ENCODE data around the gene MTHFSD. TPM values are rescaled to one million over a fixed set of nuclear protein-coding genes. Genes with fewer than 3 reads are reported as not detected.
A peak's percentile ranks its signal among the peaks of the same experiment; 100 is the strongest.

MTHFSD gene
- total RNA-seq, 4 donors from 2014 or later = 22.7 to 40.8 (median 25.4) TPM

DNA sequence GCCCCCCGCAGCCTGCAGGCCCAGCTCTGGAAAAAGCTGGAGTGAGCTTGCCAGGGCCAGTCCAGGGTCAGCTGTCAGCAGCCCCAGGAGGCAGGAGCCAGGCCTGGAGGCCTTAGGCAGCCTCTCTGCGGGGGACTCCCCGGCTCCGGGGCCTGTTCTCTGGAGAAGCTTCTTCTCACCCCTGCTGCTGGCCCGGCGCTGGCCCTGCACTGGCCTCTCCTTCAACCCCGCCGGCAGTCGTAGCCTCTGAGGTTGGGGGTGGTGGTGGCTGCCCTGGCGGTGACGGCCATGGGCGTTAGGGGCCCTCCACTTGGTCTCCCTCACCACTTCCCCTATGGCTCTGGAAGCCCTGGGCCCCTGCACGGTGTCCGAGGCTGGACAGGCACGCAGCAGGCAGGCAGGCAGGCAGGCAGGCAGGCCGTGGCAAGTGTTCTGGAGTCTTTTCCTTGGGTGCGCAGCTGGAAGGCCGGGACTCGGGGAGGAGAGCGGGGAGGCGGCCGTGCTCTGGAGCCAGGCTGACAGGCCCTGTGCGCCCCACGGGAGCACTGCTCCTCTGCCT lies 42.7 kb downstream of the MTHFSD start:
- Histone ChIP-seq H3K9me3 (no peaks in the 10 kb centered on the region), H3K36me3 (no peaks in the 10 kb centered on the region), H3K27me3 (peaks cover 6 to 99% of the 10 kb centered on the region in 2 donors), H3K4me3 (peak overlapping the region in 1 of 4 donors; percentile 57), H3K27ac (no peak overlapping the region), H3K4me1 (peaks cover 0 to 67% (median 25%) of the 10 kb centered on the region in 4 donors)
- DNase-seq (ENCODE audit: low spot score in 2 of 2) = no peak
- TF ChIP-seq EP300 (IDR thresholded peaks at IDR 0.05) = no peak
- TF ChIP-seq, protein P1, sequence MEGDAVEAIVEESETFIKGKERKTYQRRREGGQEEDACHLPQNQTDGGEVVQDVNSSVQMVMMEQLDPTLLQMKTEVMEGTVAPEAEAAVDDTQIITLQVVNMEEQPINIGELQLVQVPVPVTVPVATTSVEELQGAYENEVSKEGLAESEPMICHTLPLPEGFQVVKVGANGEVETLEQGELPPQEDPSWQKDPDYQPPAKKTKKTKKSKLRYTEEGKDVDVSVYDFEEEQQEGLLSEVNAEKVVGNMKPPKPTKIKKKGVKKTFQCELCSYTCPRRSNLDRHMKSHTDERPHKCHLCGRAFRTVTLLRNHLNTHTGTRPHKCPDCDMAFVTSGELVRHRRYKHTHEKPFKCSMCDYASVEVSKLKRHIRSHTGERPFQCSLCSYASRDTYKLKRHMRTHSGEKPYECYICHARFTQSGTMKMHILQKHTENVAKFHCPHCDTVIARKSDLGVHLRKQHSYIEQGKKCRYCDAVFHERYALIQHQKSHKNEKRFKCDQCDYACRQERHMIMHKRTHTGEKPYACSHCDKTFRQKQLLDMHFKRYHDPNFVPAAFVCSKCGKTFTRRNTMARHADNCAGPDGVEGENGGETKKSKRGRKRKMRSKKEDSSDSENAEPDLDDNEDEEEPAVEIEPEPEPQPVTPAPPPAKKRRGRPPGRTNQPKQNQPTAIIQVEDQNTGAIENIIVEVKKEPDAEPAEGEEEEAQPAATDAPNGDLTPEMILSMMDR (IDR thresholded peaks at IDR 0.05) = no peak
- no peak for TF ChIP-seq POLR2A (IDR thresholded peaks at IDR 0.05)
- WGBS, 2 donors = 32 to 40% methylated on average over 22 to 24 of the region's 24 CpGs

DNA sequence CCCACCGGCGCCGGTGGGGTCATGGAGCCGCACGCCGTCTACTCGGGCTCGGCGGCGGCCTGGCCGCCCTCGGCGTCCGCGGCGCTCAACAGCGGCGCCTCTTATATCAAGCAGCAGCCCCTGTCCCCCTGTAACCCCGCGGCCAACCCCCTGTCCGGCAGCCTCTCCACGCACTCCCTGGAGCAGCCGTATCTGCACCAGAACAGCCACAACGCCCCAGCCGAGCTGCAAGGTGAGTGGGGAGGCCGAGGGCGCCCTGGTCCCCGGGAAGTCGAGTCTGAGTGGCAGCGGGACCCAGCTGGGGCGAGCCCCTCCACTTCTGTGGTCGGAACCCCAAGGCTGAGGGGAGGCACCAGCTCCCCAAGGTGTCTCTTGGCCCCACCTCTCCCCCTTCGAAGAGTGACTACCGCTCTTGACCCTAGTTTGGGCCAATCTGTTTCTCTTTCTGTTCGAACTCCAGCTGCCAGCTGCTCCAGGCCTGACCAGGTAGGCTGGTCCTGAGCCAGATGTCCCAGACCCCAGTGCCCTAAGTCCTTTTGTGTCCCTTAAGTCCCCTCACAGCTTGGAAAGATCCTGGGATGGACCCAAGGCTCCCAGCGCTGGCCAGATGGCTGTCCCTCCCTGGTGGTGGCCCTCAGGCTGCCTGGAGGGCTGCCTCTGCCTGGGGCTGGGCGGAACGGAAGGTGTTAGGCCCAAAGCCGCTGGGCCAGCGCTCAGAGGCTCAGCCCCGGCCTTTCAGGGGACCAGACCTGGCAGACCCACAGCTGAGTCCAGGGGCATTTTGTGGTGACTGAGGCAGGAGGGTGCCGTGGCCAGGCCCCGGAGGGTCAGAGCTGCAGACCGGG lies 43.5 kb downstream of the MTHFSD start:
- H3K27me3 ChIP-seq = peaks cover 6 to 99% of the 10 kb centered on the region in 2 donors
- 27 to 52% methylated on average over 14 to 44 of the region's 44 CpGs for WGBS, 2 donors
- no peaks in the 10 kb centered on the region for H3K9me3 ChIP-seq
- peak overlapping the region in 2 of 4 donors; percentile 57 to 64 for H3K4me3 ChIP-seq
- DNase-seq (ENCODE audit: low spot score in 2 of 2) = no peak
- H3K27ac ChIP-seq = peak overlapping the region in 1 of 4 donors; percentile 48
- TF ChIP-seq, protein P1 (IDR thresholded peaks at IDR 0.05) = no peak
- TF ChIP-seq EP300 (IDR thresholded peaks at IDR 0.05) (no peak), POLR2A (IDR thresholded peaks at IDR 0.05) (no peak)
- H3K4me1 ChIP-seq = peaks cover 0 to 70% (median 25%) of the 10 kb centered on the region in 4 donors
- H3K36me3 ChIP-seq = no peaks in the 10 kb centered on the region

DNA sequence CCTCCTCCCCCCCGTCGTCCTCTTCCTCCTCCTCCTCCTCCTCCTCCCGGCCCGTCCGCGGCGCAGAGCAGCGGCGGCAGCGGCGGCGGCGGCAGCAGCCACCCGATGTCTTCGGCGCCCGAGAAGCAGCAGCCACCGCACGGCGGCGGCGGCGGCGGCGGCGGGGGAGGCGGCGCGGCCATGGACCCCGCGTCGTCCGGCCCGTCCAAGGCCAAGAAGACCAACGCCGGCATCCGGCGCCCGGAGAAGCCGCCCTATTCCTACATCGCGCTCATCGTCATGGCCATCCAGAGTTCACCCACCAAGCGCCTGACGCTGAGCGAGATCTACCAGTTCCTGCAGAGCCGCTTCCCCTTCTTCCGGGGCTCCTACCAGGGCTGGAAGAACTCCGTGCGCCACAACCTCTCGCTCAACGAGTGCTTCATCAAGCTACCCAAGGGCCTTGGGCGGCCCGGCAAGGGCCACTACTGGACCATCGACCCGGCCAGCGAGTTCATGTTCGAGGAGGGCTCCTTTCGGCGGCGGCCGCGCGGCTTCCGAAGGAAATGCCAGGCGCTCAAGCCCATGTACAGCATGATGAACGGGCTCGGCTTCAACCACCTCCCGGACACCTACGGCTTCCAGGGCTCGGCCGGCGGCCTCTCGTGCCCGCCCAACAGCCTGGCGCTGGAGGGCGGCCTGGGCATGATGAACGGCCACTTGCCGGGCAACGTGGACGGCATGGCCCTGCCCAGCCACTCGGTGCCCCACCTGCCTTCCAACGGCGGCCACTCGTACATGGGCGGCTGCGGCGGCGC lies 44.4 kb downstream of the MTHFSD start, which contains the start of gene FOXF1:
FOXF1 (plus strand) TSS at position 63 of the 797 bp plus-strand sequence; CDS start at position 106, 43 bp downstream.
- no peak for TF ChIP-seq POLR2A (IDR thresholded peaks at IDR 0.05)
- no peak for TF ChIP-seq EP300 (IDR thresholded peaks at IDR 0.05)
- TF ChIP-seq, protein P1 (IDR thresholded peaks at IDR 0.05) = no peak
- Histone ChIP-seq H3K4me1 (peaks cover 0 to 69% (median 27%) of the 10 kb centered on the region in 4 donors), H3K27me3 (peaks cover 6 to 99% of the 10 kb centered on the region in 2 donors), H3K27ac (peak within 1 kb of the TSS in 2 of 4 donors; percentile 63 to 75), H3K4me3 (peak within 1 kb of the TSS; percentile 30 to 70 (median 60)), H3K36me3 (no peaks in the 10 kb centered on the region), H3K9me3 (no peaks in the 10 kb centered on the region)
- WGBS, 2 donors = 2% methylated on average over 24 to 59 of the region's 89 CpGs
- no peak for DNase-seq (ENCODE audit: low spot score in 2 of 2)

DNA sequence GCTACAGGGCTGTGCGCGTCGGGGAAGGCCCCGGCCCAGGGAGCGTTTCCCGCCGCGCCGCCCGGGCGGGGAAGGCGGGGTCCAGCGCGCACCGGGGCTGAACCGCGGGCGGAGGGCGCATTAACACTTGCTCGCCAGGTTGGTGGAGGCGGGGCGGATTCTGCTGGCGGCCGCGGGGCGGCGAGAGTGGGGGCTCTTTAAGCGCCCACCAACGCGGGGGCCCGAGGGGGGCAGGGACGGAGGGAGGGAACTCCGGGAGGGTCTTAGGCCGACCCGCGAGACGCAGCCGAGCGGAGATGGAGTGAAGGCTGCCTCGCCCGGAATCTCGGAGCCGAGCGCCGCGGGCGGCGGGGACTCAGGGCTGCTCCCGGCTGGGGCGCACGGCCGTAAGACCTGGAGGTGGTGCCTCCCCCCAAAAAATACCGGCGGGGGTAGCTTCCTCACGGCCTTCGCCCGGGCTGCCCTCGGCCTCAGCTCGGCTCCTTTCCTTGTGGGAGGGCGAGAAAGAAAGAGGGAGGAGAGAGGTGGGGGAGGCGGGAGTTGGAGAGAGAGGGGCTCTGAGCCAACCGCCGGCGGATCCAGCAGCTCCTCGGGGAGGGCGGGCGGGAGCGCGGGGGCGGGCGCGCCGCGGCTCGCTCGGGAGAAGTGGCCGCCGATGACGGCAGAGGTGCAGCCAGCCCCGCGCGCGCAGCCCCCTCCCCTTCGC lies 45.1 kb downstream of the MTHFSD start:
- WGBS, 2 donors = 0 to 1% methylated on average over 35 to 53 of the region's 84 CpGs
- no peaks in the 10 kb centered on the region for H3K36me3 ChIP-seq
- H3K4me1 ChIP-seq = peaks cover 0 to 72% (median 29%) of the 10 kb centered on the region in 4 donors
- no peak for DNase-seq (ENCODE audit: low spot score in 2 of 2)
- H3K27me3 ChIP-seq = peaks cover 10 to 97% of the 10 kb centered on the region in 2 donors
- peak overlapping the region; percentile 30 to 70 (median 60) for H3K4me3 ChIP-seq
- H3K27ac ChIP-seq = peak overlapping the region in 2 of 4 donors; percentile 63 to 75
- H3K9me3 ChIP-seq = no peaks in the 10 kb centered on the region
- TF ChIP-seq POLR2A (IDR thresholded peaks at IDR 0.05) = no peak
- TF ChIP-seq EP300 (IDR thresholded peaks at IDR 0.05) = no peak
- TF ChIP-seq, protein P1 (IDR thresholded peaks at IDR 0.05) = no peak

All from tibial nerve (tissue), 4 donors.